HG03469 (cell line): Measurements from ENCODE around the gene ARHGAP18.
A peak's percentile ranks its signal among the peaks of the same experiment; 100 is the strongest.

Source experiments
- ATAC-seq: cut with Tn5 transposase; IDR thresholded peaks from one replicate; pipeline ENCODE4 v1.9.1; 2021; ENCODE audit warnings: mild to moderate bottlenecking, moderate library complexity, moderate number of reproducible peaks; ENCODE audit not compliant: unreplicated experiment

The ARHGAP18 gene

DNA sequence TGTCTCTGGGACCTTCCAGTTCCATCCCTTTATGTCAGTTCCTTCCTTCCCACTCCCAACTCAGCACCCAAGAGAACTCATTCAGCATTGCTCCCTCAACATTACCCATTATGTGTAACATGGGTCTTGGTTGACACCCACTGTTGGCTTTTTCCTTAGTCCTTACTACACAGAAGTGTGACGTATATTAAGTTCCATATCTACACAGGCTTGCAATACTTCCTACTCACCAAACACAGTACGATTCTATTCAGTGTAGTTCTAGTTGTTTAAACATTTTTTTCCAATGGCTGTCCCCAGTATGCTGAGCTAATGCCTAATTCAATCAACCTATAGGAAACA is 37.7 kb downstream of the ARHGAP18 start:
- ATAC-seq = no peak

DNA sequence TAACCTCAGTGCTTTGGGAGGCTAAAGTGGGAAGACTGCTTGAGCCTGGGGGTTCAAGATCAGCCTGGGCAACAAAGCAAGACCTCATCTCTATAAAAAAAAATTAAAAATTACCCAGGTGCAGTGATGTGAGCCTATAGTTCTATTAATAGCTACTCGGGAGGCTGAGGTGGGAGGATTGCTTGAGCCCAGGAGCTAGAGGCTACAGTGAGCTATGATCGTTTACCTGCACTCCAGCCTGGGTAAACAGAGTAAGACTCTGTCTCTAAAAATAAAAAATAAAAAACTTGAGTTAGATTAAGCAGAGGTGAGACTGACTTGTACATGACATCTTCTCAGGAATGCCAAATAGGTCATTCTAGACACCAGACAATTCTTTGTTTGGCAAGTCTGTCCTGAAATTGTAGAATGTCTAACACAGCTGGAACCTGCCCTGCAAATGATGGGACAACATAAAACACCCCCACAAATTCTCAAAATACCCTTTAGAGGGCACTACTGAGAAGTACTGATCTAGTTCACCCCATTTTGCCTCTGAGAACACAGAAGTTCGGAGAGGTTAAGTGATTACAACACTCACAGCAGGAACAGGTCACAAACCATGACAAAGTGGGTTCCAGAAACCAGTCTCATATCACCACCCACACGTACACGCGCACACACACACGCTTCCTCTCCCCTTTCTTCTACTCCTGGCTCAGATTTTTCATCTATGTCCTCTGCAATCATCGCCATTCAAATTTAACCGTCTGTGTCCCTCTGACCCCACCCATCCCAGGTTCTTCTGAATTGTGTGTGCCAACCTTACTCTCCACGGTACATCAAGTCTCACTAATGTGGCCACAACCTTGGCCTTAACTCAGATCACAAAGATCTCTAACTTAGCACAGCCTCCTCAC is 38.3 kb downstream of the ARHGAP18 start:
- peak; percentile 76 for ATAC-seq

DNA sequence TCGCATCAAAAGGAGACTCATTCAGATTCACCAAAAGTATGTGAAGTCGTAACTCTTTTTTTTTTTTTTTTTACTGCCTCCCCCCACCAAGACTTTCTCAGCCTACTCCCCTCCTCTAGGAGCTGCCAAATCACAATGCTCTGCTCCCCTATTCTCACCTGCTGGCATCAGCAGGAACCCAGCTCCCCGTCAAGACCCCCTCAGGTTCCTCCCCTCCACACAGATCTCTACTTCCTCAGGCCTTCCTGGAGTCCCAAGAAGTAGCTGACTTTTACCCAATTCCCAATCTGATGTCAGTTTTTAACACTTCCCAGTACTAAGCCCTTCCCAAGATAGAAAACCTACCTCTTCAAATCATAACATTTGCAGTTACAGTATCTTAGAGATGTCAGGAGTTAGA is 39.3 kb downstream of the ARHGAP18 start:
- ATAC-seq = no peak

DNA sequence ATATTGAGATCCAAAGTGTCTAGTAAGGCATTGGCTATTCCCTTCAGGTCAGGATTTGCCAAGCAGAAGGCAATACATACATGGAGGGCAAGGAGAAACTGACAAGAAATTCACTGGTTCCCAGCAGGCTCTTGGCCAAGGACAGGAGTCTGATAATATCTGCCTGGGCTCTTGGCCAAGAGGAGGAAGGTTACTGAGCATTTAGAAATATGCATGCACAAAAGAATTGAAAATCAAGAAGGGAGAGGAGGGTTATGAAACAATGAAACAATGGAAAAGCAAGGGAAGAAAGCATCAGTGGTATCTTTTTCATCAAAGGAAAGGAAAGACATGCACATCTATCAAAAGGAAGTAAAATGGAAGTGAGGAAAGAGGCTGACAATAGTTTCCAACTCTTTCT is 42.4 kb downstream of the ARHGAP18 start:
- ATAC-seq = no peak

DNA sequence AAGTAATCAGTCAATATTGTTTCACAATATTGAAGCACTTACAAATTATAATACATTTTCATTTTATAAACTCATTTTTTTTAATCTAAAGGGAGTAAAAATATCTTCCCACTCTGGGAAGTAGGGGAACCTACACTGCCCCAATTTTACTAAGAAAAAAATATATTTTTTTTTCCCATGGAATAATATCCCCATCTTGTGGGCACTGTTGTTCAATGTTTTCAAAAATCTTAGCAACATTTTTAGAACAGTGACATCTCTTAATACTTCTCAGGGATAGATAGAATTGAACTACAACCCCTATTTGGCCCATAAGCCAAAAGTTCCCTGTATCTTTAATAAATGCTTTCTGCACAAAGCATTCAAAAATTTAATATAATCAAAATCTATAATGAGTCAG is 42.9 kb downstream of the ARHGAP18 start:
- no peak for ATAC-seq

DNA sequence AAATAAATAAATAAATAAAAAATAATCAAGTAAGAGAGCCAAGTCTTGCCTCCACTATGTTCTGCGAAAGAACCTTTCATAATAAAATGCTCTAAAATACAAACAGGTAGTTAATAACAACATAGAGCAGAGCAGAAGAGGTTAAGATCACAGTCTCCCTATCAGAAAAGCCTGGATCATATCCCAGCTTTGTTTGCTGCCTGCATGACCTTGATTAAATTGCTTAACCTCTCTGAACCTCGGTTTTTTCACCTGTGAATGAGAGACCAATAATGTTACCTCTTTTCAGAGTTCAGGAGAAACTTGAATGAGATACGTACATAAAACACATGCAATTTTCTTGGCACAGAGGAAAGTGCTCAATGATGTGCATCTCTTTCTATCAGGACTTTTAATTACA is 44.4 kb downstream of the ARHGAP18 start:
- ATAC-seq = no peak

DNA sequence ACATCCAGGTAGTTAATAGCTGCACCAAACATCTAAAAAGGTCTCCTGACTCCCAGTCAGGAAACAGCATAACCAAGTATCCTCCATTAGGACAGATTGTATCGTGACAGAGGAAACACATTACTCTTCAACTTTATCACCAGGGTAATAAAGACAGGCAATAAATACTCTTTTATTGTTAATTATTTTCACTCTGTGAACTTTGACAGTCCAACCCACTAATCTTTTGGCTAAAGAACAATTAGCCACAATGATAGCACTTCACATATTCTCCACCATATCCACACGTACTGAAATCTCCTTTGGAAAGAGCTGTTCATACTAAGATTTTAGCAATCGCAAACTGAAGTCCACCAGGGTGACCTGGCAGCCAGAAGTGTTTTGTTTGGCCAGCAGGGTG is 46.4 kb downstream of the ARHGAP18 start:
- no peak for ATAC-seq

DNA sequence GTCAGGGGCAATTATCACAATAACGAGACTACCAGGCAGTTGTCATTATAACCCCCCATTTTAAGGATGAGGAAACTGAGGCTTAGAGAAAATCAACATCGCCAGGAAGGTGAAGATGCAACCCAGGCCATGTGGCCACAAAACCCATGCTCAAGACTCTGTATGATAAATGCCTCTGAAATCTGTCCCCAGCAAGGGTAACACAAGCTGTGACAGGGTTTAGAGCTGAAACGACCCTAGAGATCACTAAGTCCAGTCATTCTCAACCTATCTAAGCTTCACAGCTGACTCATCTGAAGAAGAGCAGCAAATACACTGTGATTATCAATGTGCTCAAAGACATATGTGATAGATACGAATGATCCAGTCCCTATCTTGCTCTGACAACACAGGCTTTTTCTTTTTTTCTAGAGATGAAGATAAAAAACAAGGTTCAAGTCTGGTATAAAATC is 47.0 kb downstream of the ARHGAP18 start:
- ATAC-seq = peak; percentile 86

DNA sequence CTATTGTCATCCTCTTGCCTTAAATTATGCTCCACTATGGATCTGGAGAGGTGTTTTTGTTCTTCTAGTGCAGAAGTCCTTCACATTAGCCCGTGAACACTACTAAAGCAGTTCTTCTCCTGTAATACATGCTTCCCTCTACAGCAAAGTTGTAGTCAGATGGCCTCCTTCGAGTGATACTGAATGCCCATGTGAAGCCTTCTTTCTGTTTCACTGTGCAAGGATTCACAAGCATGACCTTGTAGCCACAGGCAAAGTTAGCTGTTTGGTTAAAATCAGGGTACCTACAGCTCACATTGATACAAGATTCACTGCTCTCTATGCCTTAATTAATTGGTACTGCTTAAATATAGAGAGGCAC is 47.6 kb downstream of the ARHGAP18 start:
- peak; percentile 46 for ATAC-seq

DNA sequence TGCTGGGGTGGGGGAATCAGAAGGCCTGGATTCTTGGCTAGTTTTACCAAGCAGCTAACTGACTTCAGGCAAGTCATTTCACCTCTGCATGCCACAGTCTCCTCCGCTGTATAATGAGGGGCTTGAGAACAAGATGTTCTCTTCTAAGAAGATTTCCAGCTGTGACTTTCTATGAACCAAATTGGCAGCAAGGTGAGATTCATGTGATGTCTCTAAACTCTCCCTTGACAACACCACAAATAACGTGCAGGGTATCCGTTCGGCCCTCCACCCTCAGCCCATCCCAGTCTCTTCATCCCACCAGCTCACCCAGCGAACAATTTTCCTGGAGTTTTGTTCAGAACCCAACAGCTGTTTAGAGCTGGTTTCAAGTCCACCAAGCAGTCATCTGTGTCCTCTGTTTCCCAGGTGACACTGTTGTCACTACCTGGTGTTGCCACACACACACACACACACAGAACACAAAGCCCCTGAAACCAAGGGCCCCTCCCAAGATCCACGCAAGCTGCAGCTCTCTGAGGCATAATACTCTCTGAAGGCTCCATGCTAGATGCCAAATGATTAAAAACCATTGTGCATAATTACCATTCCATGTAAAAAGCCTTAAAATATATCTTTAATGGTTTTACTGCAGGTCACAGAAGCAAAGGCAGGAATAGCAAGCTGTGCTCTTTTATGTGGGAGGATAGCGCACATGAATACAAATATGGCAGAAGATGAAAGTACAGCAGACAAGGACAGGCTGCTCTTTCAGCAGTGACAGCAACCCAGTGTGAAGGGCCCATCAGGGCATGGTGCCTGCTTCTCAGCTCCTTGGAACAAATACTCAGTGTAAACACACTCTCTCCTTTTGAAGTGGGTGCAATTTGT is 48.2 kb downstream of the ARHGAP18 start:
- ATAC-seq = no peak

DNA sequence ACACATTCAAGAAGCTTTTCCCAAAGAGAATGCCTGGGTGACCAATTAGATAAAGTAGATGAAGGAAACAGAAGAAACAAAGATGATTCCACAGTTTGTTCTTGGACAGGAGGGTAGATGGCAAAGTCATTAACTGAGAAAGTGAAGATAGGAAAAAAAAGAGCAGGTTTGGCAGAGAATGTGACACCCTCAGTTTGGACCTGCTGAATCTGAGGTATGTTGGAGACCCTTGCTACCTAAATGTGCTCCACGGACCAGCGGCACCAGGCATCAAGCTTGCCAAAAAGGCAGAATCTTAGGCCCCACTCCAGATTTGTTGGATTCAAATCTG is 49.7 kb downstream of the ARHGAP18 start:
- ATAC-seq = no peak

DNA sequence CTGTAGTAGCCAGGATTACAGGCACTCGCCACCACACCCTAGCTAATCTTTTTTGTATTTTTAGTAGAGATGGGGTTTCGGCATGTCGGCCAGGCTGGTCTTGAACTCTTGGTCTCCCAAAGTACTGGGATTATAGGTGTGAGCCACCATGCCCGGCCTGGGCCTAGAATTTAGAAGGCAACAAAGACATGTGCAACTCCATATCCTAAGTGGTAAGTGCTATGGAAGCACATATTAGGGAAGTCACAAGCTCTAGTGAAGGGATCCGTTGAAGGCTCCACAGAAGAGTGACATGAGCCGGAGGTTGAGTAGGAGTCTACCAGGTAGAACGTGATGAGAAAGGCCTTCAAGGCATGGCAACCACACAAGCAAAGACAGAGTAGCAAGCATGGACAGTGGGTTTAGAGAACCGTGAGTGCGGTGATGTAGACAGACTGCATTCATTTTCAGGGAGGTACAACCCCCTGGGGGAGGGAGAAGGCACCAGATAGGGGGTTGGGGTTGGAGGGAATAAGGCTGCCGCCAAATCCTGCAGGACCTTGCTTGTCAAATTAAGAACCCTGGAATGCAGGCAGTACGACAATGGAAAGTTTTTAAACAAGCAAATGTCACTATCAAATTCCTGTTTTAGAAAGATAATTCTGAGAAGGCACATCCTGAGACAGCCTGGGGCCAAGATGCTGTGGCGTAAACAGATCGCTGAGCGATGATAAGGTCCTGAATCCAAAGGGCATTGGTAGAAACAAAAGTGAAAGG is 50.2 kb downstream of the ARHGAP18 start:
- no peak for ATAC-seq

DNA sequence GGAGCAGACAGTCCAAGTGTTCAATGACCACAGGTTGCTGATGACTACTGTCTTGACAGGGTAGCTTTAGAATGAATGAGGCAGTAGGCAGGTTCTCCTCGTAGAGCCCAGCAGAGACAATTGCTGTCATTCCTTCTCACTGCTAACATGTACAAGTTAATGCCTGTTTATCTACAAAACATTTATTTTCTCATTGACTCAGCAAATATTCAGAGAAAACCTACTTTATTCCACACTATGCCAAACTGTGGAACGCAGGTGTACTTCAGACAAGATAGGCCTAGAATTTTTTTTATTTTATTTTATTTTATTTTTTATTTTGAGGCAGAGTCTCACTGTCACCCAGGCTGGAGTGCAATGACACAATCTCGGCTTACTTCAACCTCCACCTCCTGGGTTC is 50.8 kb downstream of the ARHGAP18 start:
- no peak for ATAC-seq

DNA sequence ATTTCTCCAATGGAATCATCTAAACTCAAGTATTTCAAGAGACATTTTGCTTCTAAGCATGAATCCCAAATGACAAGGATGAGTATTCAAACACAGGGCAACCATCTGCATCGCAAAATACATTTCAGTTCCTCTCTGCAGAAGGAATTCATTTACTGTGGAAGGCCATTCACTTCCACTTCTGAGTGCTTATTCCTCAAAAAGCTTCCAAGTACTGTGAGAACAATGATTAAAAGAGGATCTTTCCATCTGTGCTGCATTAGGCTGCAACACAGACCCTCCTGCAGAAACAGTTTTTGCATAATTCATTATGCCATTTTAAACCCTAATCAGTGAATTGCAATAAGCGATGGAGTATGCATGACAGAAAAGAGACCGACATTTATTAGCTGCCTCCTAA is 52.5 kb downstream of the ARHGAP18 start:
- no peak for ATAC-seq

DNA sequence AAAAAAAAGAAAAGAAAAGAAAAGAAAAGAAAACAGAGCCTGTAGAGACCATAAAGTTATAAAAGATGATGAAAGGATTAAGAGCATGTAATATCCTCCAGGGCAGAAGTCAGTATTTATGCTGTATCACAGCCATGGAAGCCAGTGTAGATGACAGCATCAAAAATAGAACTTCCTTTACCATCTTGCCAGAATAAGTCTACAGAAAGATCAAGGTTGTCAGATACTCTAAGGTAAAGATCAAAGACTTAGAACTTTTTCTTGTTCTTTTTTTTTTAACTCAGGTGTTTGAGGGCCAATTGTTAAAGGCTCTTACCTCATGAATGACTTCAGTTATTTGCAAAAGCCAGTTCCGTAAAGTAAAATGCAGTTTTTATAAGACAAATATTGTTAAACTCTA is 54.6 kb downstream of the ARHGAP18 start:
- no peak for ATAC-seq

DNA sequence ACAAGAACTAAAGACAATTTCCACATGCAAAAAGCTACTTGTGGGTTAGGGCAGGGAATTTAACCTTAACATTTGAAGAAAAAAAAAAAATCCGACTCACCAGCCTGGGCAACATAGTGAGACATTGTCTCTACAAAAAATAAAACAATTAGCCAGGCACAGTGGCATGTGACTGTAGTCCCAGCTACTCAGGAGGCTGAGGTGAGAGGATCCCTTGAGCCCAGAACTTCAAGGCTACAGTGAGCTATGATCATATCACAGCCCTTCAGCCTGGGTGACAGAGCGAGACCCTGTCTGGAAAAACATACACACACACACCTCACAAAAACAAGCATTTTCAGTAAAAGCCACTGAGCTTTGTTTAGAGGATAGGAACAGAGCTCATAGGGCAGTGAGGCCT is 56.2 kb downstream of the ARHGAP18 start:
- no peak for ATAC-seq

DNA sequence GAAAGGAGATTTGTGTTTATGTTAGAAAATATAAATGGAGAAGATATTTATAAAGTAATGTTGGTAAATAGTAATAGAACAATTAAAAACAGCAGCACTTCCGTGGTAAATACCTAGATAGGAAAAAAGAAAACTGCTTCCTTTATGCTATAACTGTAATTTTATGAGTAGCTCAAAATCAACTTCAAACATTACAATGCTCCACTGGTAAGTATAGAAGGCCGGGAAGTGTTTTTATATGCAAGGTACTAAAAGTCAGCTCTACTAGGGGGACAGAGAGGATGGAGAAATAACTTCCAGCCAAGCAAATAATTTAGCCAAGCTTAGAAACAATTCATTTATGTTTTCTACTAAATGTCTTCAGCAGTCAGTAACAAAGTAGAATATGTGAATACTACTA is 56.7 kb downstream of the ARHGAP18 start:
- no peak for ATAC-seq

DNA sequence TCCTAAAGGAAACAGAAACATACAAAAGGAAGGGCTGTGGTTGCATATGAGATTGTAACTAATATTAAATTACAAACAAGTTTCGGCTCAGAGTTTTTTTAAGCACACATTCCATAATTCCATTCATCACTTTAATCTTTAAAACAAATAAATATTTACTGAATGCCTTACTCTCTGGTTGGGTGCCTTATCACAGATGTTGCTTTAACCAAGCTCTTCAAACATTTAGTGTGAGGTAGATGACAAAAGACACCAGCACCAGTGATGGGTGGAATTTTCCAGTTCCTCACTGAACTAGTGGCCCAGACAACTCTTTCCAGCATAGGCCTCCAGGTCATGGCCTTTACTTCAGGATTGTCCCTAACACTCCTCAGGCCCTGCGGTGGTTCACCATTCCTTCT is 58.7 kb downstream of the ARHGAP18 start:
- ATAC-seq = no peak

DNA sequence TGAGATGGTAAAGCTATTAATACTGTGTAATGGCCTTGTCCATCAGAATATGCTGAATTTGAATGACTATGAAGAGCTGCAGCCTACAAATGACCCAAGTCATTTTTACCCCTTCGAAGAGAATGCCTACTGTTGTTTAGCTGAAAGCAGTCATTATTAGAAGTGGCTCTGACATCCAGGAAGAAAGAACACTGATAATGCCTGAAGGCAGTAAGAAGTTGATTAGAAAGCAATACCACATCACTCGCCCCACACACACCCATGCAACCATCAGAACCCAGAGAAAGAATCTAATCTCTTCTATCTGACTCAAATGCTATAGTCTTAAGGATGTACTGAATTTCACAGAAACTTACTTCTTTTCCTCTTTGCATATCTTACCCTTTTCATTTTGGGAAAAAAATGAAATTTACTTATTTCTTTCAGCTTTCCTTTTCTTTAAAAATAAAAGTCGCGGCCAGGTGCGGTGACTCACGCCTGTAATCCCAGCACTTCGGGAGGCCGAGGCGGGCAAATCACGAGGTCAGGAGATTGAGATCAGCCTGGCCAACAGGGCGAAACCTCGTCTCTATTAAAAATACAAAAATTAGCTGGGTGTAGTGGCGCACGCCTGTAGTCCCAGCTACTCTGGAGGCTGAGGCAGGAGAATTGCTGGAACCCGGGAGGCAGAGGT is 61.0 kb downstream of the ARHGAP18 start:
- ATAC-seq = no peak

DNA sequence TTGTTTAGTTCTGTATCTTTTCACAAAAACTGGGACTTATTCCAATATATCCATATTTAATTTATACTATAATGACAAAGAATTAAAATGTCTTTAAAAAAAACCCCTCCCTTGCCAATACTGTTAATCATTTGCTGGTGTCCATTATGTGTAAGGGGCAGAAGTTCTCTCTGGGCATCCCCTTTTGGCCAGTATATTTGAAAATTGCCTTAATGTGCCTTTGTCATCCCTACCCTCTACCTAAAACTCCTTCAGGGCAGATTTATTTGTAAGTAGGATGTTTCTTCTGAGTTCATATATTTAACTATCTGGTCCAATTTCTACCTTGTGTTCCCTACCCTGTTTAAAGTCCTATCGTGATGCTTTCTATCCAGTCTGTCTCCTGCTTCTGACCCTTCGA is 62.9 kb downstream of the ARHGAP18 start:
- no peak for ATAC-seq

DNA sequence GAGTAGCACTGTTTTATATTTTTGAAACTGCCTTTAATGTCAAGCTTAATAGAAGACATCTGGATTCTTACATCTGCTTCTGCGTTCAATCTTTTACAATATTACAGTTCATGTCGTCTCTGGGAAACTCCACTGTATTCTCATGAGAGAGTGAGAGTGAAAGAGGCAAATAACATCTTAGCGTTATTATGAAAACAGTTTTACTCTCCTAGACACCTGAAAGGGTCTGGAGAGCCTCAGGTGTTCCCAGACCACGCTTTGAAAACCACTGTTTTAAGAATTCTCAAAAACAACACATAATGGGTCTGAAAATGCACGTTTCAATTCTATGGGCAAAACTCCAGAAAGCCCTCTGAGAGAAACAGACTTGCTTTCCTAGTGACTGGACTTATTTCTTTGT is 63.3 kb downstream of the ARHGAP18 start:
- ATAC-seq = peak; percentile 72
